Umbilical cord (tissue), 2 donors: ENCODE results near the gene CHRM1. TPM values are rescaled to one million over a fixed set of nuclear protein-coding genes. Genes with fewer than 3 reads are reported as not detected.
"Not testable (repeated sequence)": the region's sequence is repeated elsewhere in the genome, so short reads cannot be mapped to it uniquely, and the experiment has no call there.

ENCODE experiments used
- DNase-seq: peaks from one replicate; pipeline ENCODE4 v3.0.0-alpha.2; 2015; ENCODE audit warnings: low spot score
- total RNA-seq: library from RNA; depleted of rRNA; stranded (reverse); fragments of >200 nt; gene quantifications from one replicate; pipeline ENCODE4 v1.2.3, GENCODE V29; 2014; ENCODE audit warnings: low replicate concordance; ENCODE audit not compliant: insufficient read depth

CHRM1 gene, protein sequence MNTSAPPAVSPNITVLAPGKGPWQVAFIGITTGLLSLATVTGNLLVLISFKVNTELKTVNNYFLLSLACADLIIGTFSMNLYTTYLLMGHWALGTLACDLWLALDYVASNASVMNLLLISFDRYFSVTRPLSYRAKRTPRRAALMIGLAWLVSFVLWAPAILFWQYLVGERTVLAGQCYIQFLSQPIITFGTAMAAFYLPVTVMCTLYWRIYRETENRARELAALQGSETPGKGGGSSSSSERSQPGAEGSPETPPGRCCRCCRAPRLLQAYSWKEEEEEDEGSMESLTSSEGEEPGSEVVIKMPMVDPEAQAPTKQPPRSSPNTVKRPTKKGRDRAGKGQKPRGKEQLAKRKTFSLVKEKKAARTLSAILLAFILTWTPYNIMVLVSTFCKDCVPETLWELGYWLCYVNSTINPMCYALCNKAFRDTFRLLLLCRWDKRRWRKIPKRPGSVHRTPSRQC
- 2.4 TPM for total RNA-seq

DNA sequence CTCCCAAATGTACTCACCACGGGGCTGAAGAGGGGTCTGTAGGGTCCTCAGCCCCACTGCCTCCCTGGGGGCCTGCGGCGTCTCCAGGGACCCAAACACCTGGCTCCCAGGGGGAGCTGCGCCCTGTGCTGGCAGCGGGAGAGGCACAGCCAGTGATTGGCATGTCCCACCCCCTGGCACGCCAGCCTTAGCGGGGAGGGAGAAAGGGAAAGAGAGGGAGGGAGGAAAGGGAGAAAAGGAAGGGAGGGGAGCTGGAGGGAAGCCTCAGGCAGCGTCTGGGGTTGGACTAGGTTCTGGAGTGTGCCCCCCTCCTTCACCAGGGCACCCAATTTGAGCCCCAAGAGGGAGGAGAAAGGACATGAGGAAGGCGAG is at the start of gene CHRM1:
Gene CHRM1 (minus strand): TSS at position 163 of the 372 bp plus-strand sequence. CDS start 10,263 bp downstream, outside the sequence.
- DNase-seq: no peak

DNA sequence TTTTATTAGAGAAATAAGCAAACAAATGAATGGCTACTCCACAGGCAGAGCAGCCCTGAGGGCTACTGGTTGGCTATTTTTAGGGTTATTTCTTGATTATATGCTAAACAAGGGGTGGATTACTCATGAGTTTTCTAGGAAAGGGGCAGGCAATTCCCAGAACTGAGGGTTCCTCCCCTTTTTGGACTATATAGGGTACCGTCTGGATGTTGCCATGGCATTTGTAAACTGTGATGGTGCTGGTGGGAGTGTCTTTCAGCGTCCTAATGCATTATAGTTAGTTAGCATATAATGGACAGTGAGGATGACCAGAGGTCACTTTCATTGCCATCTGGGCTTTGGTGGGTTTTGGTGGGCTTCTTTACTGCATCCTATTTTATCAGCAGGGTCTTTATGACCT is 44.4 kb upstream of the CHRM1 start:
- no peak for DNase-seq

DNA sequence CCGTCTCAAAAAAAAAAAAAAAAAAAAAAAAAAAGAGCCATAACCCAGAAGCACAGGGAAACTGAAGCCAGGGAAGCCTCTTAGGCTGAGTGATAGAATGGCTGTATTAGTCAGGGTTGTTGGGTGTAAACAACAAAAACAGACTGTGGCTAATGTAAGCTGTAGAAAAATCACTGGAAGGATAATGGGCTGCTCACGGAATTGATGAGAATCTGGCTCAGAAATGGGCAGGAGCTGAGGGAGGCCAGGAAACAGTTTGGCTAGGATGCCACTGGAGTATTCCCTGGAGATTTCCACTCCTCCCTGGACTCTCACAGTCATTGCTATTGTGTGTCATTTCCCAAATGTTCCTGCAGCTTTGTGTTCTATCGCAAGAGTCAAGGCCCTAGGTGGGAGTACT is 41.2 kb upstream of the CHRM1 start:
- DNase-seq: no peak

DNA sequence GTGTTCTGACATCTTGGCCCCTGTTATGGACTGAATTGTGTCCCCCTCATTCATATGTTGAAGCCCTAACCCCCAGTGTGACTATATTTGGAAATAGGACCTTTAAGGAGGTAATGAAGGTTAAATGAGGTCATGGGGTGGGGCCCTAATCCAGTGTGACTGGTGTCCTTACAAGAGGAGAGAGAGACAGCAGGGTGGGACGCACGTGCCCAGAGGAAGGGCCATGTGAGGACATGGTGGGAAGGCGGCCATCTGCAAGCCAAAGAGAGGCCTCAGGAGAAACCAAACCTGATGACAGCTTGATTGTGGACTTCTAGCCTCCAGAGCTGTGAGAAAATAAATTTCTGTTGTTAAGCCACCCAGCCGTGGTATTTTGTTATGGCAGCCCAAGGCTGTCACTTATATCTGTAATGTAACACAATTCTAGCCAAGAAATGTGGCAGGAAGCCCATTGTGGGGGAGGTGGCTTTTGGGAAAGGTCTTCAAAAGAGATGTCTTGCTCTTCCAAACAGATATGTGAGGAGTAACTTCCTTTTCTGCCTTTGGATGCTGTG is 39.9 kb upstream of the CHRM1 start:
- no peak for DNase-seq

DNA sequence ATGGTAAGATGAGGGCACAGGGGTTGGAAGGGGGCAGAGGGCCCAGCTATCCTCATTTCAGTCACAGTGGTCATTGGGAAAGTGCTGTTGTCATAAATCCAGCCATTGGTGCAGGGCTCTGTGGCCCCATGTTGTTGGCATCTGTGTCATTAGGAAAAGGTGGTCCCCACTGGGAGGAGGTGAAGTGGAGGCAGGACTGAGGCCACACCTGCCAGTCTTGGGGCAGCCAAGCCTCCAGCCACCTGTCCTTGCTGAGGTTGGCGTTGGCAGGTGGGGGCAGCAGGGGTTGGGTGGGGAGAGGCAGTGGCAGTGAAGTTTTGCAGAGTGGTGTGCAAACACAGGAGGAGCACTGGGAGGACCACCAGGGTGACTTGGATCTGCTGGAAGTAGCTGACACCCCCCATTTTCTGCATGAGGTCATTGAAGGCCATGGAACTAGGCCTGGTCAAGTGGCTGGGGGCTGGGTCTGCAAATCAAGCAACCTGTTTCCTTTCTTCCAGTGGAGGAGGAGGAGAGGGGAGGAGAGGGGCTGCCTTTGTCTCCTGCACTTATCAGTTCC is 38.3 kb upstream of the CHRM1 start:
- DNase-seq: no peak

DNA sequence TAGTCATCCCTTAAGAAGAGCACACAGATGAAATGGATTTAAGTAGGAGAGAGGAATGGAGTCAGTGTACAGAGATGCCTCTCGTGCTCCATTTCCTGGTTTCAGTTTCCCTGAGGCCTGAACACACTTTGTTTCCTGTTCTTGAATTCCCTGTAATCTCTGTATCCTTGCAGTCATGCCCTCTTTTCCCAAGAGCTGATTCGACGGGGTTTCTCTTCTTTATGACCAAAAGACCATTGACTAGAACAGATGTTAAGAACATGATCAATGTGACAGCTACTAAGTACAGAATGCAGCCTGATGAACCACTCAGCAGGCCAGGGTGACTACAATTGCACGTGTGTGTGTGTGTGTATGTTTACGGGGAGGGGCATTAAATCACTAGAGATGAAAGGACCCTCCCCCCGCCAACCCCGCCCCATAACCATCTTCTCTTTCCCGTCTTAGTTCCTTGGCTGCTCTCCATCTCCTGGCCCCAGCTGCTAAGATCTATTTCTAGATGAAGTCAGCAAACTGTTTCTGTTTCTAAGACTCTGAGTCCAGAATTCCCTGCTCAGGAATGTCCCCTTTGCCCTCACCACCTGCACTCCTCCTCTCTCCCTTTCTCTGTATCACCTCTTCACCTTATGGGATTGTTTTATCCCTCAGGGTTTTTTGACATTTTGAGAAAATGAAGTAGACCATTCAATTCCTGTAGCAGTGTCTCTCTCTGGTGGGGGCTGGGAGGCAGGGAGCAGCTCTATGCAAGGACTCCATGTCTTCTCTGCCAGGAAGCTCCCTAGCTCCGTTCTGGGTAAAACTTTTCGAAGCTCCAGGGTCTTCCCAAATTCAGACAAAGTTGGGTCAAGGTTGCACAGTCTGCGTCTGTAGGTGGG is 37.6 kb upstream of the CHRM1 start:
- peak; percentile 90 for DNase-seq

DNA sequence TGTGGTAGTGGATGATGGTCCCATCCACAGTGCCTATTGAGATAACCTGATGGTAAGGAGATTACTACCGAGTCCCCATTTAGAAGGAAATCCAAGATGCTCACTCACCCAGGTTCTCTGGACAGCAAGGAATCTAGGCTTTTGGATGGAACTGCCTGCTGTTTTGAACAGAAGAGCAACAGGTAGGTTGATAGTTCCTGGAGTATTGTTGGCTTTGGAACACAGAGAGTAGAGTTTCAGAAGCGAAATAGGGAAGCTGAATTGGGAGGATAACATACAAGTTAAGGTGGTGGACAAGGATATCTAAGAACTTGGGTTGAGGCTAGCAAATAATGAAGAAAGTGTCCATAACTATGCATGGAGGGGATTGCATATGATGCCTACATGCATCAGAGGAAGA is 36.0 kb upstream of the CHRM1 start:
- no peak for DNase-seq

DNA sequence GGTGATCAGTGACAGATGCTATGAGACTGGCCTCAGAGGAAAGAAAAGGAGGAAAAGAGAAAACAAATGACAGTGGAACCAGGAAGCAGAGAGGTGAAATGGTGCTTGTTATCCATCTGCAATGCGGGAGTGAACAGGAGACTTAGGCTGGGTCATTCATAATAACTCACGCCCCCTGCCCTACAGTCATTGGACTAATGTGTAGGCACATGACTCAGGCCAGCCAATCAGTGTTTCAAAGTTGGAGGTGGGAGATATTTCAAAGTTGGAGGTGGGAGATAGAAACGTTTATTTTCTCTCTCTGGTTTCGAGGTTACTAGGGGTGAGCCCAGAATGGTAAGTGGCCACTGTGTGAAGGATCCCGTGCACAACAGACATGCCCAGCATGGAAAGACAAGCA is 33.3 kb upstream of the CHRM1 start:
- no peak for DNase-seq

DNA sequence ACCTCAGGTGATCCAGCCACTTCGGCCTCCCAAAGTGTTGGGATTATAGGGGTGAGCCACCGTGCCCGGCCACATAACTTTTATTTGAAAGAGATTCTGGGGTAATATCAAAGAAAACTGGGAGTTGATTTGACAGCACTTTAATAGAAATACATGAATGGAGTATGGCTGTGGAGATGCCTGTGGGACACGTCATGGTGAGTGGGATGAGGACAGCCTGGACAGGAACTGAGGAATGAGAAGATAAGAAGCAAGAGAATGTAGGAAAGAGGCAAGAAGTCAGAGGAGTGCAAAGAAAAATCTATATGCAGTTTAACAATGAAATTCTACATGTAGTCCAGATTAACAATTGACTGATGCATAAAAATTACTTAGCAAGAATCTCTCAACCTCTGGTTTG is 32.6 kb upstream of the CHRM1 start:
- DNase-seq: no peak

DNA sequence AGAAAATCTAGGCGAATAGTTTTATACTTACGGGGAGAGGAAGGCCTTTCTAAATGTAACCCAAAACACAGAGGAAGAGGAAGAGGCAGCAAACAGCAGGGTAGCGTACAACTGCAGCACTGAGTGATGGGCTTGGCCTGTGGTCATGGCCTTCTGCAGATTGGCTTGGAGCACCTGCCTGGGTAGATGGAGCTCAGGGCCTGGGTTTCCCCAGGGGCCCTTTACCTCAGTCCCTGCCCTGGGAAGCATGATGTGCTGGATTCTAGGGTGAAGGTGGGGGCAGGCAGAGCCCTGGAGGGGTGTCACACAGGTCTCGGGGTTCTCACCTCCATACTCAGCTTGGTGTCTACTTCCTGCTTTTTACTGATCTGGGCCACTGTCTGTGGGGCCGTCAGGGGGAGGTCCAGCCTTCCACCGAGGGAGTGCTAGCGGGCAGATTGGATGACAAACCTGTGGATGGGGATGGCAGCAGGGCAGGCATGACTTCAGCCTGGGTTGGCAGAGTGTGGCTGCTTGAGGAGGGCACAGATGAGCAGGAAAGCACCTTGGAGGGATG is 27.7 kb upstream of the CHRM1 start:
- no peak for DNase-seq

DNA sequence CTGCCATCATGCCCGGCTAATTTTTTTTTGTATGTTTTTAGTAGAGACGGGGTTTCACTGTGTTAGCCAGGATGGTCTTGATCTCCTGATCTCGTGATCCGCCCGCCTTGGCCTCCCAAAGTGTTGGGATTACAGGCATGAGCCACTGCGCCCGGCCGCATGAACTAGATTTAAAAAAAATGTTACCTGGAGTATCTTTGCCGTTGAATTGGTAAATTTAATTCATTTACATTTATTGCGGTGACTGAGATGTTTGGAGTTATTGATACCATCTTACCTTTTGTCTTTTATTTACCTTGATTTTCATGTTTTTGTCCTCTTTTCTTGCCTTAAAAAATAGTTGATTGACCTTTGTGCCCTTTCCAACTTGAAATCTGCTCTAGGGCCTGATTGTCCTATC is 24.4 kb upstream of the CHRM1 start:
- not testable (repeated sequence) for DNase-seq

DNA sequence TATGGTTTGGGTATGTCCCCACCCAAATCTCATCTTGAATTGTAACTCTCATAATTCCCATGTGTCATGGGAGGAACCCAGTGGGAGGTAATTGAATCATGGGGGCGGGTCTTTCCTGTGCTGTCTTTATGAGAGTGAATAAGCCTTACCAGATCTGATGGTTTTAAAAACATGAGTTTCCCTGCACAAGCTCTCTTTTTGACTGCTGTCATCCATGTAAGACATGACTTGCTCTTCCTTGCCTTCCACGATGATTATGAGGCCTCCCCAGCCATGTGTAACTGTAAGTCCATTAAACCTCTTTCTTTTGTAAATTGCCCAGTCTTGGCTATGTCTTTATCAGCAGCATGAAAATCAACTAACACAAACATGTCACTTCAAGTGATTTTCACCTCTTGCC is 16.4 kb upstream of the CHRM1 start:
- DNase-seq: not testable (repeated sequence)

DNA sequence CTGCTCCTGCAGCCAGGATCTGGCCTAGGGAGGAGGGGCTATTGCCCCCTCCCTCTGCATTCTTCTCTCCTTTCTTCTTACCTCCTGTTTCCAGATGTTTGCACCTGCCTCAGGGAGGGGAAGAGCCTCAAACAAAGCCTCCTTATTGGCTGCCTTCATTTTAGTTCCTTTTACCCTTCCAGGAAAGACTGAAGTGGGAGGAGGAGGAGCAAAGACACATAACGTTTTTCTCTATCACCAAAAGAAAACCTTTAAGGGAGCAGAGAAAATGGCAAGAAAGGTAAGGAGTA is 13.3 kb upstream of the CHRM1 start:
- no peak for DNase-seq

DNA sequence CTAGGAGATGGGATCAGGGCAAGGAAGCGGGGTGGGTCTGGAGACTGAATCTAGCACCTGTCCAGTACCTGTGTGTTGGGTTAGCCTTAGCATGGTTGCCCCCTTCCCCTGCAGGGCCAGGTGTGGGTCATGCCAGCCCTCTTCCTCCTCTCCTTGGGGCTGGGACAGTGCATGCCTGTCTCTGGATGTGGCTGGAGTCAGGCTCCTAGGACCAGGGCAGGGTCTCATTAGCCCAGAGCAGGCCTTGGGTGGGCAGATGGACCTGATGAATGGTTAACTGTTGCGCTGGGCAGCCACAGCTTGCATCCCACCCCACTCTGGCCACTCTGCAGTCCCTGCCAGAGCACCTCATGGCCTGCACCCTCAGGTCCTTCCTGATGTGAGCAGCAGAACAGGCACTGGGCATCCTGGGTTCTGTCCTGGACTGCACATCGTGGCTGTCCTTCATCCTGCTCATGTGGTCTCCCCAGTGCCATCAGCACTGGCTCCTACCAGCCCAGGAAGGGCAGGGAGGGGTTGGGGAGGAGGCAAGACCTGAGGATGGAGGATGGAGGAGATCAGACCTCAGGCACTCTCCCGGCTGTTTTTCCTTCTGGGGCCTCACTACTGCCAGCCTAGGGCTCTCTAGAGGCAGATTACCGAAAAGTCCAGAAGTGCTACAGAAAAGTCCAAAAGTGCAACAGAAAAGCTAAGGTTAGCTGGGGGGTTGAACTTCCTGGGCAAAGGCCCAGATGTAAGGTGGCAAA is 12.8 kb upstream of the CHRM1 start:
- no peak for DNase-seq

DNA sequence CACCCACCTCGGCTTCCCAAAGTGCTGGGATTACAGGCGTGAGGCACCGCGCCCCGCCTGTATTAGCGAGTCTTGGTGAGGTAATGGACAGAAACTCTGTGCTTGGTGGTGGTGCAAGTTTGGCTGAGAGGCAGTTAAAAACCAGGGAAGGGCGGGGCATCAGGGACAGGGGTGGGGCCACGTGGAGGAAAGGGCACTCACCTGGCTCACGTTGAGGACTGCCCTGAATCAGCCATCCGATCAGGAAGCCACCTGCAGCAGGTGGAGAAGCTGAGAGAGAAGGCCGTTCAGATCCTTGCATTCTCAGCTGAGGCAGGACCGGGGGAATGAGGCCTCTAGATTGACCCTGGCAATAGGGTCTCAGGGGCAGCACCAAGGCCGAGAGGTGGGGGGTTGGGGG is 12.1 kb upstream of the CHRM1 start:
- no peak for DNase-seq

DNA sequence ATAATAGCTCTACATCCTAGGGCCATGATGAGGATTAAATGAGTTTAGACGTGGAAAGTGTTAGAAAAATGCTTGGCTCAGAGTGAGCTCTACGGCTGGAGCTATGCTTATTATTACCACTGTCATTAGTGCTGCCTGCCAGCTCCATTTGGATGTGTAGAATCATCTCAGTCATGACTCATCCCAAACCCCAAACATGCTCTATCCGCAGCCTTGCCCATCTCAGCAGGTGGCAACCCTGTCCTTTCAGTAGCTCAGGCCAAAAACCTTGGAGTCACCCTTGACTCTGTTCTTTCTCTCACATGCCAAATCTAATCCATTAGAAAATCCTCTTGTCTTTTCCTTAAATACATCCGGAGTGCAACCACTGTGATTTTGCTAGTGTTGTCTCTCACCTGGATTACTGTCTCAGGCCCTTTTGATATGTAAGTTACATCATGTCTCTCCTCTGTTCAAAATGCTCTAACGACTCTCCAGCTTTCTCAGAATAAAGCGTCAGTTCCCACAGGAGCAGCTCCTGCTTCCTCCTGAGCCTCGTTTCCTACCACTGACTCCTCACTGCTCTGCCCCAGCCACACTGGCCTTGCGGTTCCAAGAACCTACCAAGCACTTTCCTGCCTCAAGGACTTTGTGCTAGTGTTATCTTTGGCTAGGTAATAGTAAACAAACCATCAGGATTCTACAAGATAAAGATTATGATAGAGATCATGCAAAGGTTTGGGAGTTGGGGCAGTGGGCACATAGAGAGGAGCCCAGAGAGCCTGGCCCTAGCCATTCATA is 10.5 kb upstream of the CHRM1 start:
- no peak for DNase-seq

DNA sequence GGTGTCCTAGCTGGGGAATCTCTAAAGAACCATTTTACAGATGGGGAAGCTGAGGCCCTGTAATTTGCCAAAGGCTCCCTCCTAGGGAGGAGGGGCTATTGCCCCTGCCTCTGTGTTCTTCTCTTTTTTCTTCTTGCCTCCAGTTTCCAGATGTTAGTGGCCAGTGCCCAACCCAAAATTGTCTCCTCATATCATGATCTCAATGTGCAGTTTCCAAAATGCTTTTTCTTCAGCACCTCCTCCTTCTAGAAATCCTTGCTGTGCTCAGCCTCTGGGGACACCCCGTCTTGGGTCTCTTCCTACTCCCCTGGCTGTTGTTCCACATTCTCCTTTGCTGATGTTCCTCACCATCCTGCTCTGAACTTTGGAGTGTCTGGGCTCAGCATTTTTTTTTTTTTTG is 9.5 kb upstream of the CHRM1 start:
- no peak for DNase-seq

DNA sequence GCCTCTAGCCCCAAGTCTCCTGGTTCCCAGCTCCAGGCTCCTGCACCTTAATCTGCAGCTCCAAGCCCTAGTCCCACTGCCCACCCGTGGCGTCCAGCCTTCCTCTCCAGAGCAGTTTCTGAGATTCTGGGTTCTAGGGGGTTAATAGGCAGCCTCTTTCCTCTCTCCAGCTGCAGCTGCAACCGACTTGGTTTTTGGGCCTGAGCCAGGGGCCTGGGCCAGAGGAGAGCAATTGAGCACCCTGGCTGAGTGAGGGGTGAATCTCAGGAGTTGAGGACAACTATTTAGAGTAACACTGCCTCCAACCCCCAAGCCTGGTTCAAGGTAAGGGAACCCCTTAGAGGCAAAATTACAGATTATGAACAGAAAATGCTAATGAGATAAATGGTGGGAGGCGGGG is 9.0 kb upstream of the CHRM1 start:
- DNase-seq: no peak

DNA sequence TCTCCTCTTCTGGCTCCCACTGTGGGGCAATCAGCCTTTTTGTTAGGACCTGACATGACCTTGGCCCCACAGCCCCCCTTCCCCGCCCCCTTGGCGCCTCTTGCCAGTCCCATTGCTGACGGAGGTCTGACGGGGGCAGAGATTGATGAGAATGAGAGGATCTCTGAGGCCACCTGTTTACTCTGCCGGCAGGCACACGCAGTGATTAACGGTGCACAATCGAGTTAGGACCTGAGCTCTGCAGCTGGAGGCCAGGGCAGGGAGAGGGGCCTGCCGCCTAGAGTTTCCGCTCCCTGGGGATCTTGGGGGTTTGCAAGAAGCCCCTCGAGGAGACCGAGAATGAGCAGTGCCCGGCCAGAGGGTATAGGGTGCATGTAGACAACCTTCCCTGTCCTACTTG is 6.8 kb upstream of the CHRM1 start:
- DNase-seq: no peak

DNA sequence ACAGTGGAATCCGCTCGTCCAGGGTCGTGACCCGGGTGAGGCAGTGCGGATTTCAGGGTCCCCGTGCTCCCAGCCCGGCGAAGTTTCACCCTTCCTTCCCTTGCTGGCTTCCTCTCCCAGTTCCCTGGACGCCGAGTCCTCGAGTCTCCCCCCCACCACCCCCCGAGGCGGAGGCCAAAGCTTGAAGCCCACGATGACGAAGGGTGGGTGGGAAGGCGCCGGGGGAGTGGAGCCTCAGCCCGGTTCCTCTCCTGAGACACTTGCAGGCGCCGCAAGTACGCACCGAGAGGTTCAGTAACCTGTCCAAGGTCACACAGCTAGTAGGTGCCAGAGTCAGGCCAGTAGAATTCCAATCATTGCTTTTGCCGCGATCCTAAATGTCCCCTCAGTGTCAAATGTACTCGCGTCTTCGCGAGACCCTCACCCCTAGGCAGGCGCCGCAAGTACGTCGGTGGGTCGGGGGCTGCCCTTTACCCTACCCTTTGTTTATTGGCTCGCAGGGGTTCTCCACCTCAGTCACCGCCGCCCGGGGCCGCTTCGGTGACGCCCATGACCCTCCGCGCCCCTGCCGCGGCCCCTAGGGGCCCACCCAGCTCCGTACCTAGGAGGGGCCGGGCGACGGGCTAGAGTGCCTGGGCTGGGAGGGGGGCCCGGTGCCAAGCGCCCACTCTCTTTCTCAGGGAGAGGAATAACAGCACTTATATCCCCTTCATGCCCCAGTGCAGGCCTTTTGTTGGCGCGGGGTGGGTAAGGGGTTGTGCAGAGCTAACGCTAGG is 5.7 kb upstream of the CHRM1 start:
- DNase-seq: no peak
